ENCODE results near the gene PNMA8C. TPM values are rescaled to one million over a fixed set of nuclear protein-coding genes. Genes with fewer than 3 reads are reported as not detected.

The PNMA8C gene
- 0.15 TPM in 1 of 2 replicates, not detected in the other for total RNA-seq (ENCODE audit: low replicate concordance)

DNA sequence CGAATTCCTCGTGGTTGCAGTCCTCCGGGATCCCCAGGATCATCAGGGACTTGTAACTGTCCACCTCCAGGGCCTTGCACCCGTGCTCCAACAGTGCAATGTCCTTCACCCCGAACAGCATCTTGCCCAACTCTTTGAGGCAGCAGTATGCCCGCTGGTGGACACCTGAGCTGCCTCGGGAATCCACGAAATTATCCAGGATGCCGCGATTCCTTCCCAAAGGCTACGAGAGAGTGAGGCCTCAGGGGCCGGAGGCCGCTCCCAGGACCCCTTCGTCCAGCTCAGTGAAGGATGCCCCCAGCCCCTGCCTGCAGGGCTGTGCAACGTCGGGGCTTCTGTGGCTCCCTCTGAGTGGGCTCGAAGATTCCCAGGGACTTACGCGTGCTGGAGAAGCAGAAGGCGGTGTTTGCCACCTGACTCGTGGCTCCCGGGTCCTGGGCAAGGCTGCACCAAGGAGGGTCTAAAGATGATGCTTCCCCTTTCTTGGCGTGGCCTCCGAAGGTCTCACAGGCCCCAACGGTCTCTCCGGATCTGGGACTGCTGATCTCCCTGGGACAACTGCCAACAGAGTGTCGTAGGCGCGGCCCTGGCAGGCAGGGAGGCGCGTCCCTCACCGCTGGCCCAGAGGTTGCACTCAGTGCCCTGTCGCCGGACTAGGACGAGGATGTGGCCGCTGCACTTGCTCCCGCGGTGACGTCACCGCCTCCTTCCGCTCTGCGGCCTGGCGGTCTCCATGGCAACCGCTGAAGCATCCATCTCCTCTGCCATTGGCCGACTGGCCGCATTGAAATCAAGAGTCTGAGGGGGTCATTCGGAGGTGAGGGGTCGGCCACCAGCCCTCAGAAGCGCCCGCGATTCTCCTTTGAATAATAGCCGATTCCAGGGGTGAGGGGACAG, at the start of gene PNMA8C:
PNMA8C (minus strand) TSS at position 698 of the 897 bp plus-strand sequence; CDS start at position 121, 577 bp downstream.

DNA sequence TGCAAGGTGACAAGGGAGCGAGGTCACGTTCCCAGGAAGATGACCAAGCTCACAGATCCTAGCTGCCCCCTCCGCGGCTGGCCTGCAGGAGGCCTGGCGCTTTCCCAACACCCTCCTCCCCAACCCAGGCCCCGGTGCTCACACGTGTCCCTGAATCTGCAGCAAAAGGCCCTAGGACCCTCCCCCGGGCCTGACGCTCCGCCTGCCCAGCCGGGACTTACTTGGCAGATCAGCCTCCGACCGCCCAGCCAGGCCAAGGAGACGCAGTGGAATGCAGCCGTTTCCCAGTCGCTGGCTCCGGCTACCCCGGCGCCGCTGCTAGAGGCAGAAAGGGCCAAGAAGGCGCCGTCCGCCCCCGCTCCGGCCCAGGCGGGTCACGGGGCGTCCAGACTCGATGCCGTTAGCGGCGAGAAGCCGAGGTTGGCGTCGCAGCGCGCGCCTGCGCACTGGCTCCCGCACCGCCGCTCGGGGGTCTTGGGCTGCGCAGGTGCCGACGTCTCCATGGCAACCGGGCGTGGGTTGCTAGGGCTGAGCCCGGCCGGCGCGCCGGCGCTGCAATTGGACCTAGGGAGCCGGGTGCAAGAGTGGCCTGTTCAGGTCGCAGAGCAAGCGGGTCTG, 42.5 kb upstream of the PNMA8C start, which contains the start of gene PNMA8A:
PNMA8A (minus strand) TSS at position 448 of the 618 bp plus-strand sequence. CDS start 528 bp downstream, outside the sequence.

GRCh38 chr19:46413262-46414031, 15.3 kb downstream of the PNMA8C start, which contains the start of gene CCDC8:
TSS of gene CCDC8 (minus strand) at chr19:46413564. CDS start at chr19:46412810, 754 bp downstream.

Other genes with a start within 250 kb of the PNMA8C start
- not detected in 2 replicates for gene IGFL1, start 199.2 kb downstream of the PNMA8C start, total RNA-seq (ENCODE audit: low replicate concordance)
- gene HIF3A, start 131.9 kb downstream of the PNMA8C start, total RNA-seq (ENCODE audit: low replicate concordance), result 0.38 and 3.3 TPM in 2 replicates
- gene PPP5C, start 81.8 kb downstream of the PNMA8C start, total RNA-seq (ENCODE audit: low replicate concordance), result 63.9 and 75.7 TPM in 2 replicates
- 11.9 and 26.2 TPM in 2 replicates for gene CCDC8, start 15.4 kb downstream of the PNMA8C start, total RNA-seq (ENCODE audit: low replicate concordance)
- gene PNMA8A, start 42.6 kb upstream of the PNMA8C start, total RNA-seq (ENCODE audit: low replicate concordance), result 0.94 and 6.5 TPM in 2 replicates
- 0.38 and 3.6 TPM in 2 replicates for gene PNMA8B, start 66.9 kb upstream of the PNMA8C start, total RNA-seq (ENCODE audit: low replicate concordance)
- 145 and 560 TPM in 2 replicates for gene CALM3, start 172.4 kb upstream of the PNMA8C start, total RNA-seq (ENCODE audit: low replicate concordance)
- 8.5 and 17.7 TPM in 2 replicates for gene PTGIR, start 196.2 kb upstream of the PNMA8C start, total RNA-seq (ENCODE audit: low replicate concordance)
- gene GNG8, start 207.3 kb upstream of the PNMA8C start, total RNA-seq (ENCODE audit: low replicate concordance), result not detected in 2 replicates
- gene DACT3, start 232.2 kb upstream of the PNMA8C start, total RNA-seq (ENCODE audit: low replicate concordance), result 1.1 and 6.5 TPM in 2 replicates